Neural cell (in vitro differentiated cells): Measurements from ENCODE around the gene PRSS27. TPM values are rescaled to one million over a fixed set of nuclear protein-coding genes. Genes with fewer than 3 reads are reported as not detected.

Experiments
- H2AFZ ChIP-seq: fragments of 200-600, 300-800 bp; sonication (generic), shearing (Covaris generic); 2 replicates; pipeline ENCODE4 v1.6.0; 2014; ENCODE audit warnings: low read depth, mild to moderate bottlenecking, antibody characterized with exemption, low read length, moderate library complexity
- H3F3A ChIP-seq: fragments of 200-600 bp; shearing (Covaris generic); 2 replicates; pipeline ENCODE4 v1.6.1; 2016; ENCODE audit warnings: mild to moderate bottlenecking, moderate library complexity, mixed read lengths, antibody characterized with exemption, low read length; ENCODE audit not compliant: insufficient read depth, poor library complexity, severe bottlenecking
- H3K27ac ChIP-seq: fragments of 200-600, 300-800 bp; sonication (generic), shearing (Covaris generic); 2 replicates; pipeline ENCODE4 v1.5.1; 2014; ENCODE audit warnings: mild to moderate bottlenecking, low read length, moderate library complexity
- H3K27me3 ChIP-seq: fragments of 300-800, 200-600 bp; sonication (generic), shearing (Covaris generic); 2 replicates; pipeline ENCODE4 v1.6.0; 2014; ENCODE audit warnings: mild to moderate bottlenecking, low read depth, low read length, moderate library complexity; ENCODE audit not compliant: insufficient read depth
- H3K36me3 ChIP-seq: fragments of 300-800, 200-600 bp; sonication (generic), shearing (Covaris generic); 2 replicates; pipeline ENCODE4 v1.5.1; 2014; ENCODE audit warnings: mild to moderate bottlenecking, antibody characterized with exemption, low read length, moderate library complexity; ENCODE audit not compliant: insufficient read depth
- H3K4me2 ChIP-seq: fragments of 300-800, 200-600 bp; sonication (generic), shearing (Covaris generic); 2 replicates; pipeline ENCODE4 v1.6.0; 2014; ENCODE audit warnings: mild to moderate bottlenecking, low read length
- H3K4me3 ChIP-seq: fragments of 300-800, 200-600 bp; sonication (generic), shearing (Covaris generic); 2 replicates; pipeline ENCODE4 v1.5.1; 2014; ENCODE audit warnings: mild to moderate bottlenecking, low read length, moderate library complexity
- H3K79me2 ChIP-seq: fragments of 200-600 bp; shearing (Covaris generic); replicated peaks from 2 replicates; pipeline ENCODE4 v1.6.0; 2014; ENCODE audit warnings: mild to moderate bottlenecking, low read length, moderate library complexity; ENCODE audit not compliant: insufficient read depth
- H3K9ac ChIP-seq: fragments of 300-800, 200-600 bp; sonication (generic), shearing (Covaris generic); 2 replicates; pipeline ENCODE4 v1.6.1; 2016; ENCODE audit warnings: mild to moderate bottlenecking, low read length, mixed read lengths
- H3K9me2 ChIP-seq: fragments of 200-600 bp; shearing (Covaris generic); 2 replicates; pipeline ENCODE4 v1.6.1; 2016; ENCODE audit warnings: mild to moderate bottlenecking, low read length, mixed read lengths; ENCODE audit not compliant: insufficient read depth
- H3K9me3 ChIP-seq: fragments of 200-600, 300-800 bp; sonication (generic), shearing (Covaris generic); 2 replicates; pipeline ENCODE4 v1.6.1; 2016; ENCODE audit warnings: mild to moderate bottlenecking, mixed run types, low read length, moderate library complexity, mixed read lengths
- H4K20me1 ChIP-seq: fragments of 200-600 bp; shearing (Covaris generic); 2 replicates; pipeline ENCODE4 v1.6.1; 2016; ENCODE audit warnings: mild to moderate bottlenecking, mixed run types; ENCODE audit not compliant: insufficient read depth
- EP300 ChIP-seq: fragments of 450-650 bp; conservative IDR thresholded peaks from 2 replicates; pipeline ENCODE4 v1.6.1; 2014; ENCODE audit warnings: antibody characterized with exemption, mild to moderate bottlenecking, moderate library complexity; ENCODE audit not compliant: poor library complexity, severe bottlenecking
- EZH2 ChIP-seq: fragments of 200-600, 300-800 bp; shearing (Covaris generic), sonication (generic); IDR thresholded peaks from 2 replicates; pipeline ENCODE4 v1.6.1; 2014; ENCODE audit warnings: antibody characterized with exemption, low read length, borderline replicate concordance, mild to moderate bottlenecking; ENCODE audit not compliant: insufficient read depth, poor library complexity, severe bottlenecking
- MXI1 ChIP-seq: fragments of 450-650 bp; conservative IDR thresholded peaks from 2 replicates; pipeline ENCODE4 v1.6.1; 2014; ENCODE audit warnings: antibody characterized with exemption, mild to moderate bottlenecking; ENCODE audit not compliant: poor library complexity, severe bottlenecking
- POLR2AphosphoS5 ChIP-seq: IDR thresholded peaks from 2 replicates; pipeline ENCODE4 v1.6.1; 2012
- RAD21 ChIP-seq: fragments of 450-650 bp; conservative IDR thresholded peaks from 2 replicates; pipeline ENCODE4 v1.6.1; 2014; ENCODE audit warnings: antibody characterized with exemption, mild to moderate bottlenecking, moderate library complexity
- SMC3 ChIP-seq: fragments of 450-650 bp; conservative IDR thresholded peaks from 2 replicates; pipeline ENCODE4 v1.6.1; 2014; ENCODE audit warnings: antibody characterized with exemption, mild to moderate bottlenecking, moderate library complexity; ENCODE audit not compliant: poor library complexity
- TAF1 ChIP-seq: IDR thresholded peaks from 2 replicates; pipeline ENCODE4 v1.6.1; 2012; ENCODE audit warnings: low read depth
- polyA plus RNA-seq: library from polyadenylated mRNA; depleted of rRNA; stranded (reverse); fragments of >200 nt; gene quantifications from 2 replicates; pipeline ENCODE4 v1.2.3, GENCODE V29; 2014
- TF ChIP-seq, protein P1 (sequence below): IDR thresholded peaks from 2 replicates; pipeline ENCODE4 v1.6.1; 2012; ENCODE audit warnings: borderline replicate concordance
- TF ChIP-seq, protein P2 (sequence below): fragments of 450-650 bp; IDR thresholded peaks from 2 replicates; pipeline ENCODE4 v1.5.1; 2014; ENCODE audit warnings: antibody characterized with exemption, mild to moderate bottlenecking, moderate library complexity; ENCODE audit not compliant: poor library complexity, severe bottlenecking

PRSS27 gene
- polyA plus RNA-seq, 1 donor from 2014 or later, result 5.9 TPM

DNA sequence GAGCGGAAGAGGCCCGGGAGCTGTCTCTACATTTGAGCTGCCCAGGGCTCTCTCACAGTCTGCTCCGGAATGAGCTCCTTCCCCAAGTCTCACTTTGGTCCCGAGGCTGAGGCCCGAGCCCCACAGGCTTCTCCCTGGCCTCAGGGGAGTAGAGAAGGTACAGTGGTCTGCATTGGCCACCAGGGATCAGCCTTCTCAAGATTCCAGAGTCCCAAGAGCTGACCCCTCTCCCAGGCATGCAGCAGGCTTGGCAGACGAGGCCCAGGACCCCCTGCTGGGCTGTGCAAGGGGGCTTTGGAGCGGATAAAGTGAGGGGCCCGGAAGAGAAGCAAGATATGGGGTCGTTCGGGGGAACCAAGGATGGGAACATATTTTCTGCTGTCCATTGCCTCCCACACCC, 3.1 kb downstream of the PRSS27 start:
- Histone ChIP-seq H2AFZ (no peak overlapping the region), H4K20me1 (no peaks in the 10 kb centered on the region), H3K4me3 (no peak overlapping the region), H3K9me3 (no peaks in the 10 kb centered on the region), H3K27ac (no peak overlapping the region), H3K4me2 (no peak overlapping the region), H3K9me2 (no peaks in the 10 kb centered on the region), H3K27me3 (no peaks in the 10 kb centered on the region), H3K79me2 (no peaks in the 10 kb centered on the region), H3K36me3 (no peaks in the 10 kb centered on the region), H3K9ac (no peak overlapping the region), H3F3A (no peaks in the 10 kb centered on the region)
- TF ChIP-seq MXI1 (no peak), EP300 (no peak), EZH2 (no peak), POLR2AphosphoS5 (no peak), RAD21 (no peak), TAF1 (no peak), SMC3 (no peak)
- TF ChIP-seq, protein P1, sequence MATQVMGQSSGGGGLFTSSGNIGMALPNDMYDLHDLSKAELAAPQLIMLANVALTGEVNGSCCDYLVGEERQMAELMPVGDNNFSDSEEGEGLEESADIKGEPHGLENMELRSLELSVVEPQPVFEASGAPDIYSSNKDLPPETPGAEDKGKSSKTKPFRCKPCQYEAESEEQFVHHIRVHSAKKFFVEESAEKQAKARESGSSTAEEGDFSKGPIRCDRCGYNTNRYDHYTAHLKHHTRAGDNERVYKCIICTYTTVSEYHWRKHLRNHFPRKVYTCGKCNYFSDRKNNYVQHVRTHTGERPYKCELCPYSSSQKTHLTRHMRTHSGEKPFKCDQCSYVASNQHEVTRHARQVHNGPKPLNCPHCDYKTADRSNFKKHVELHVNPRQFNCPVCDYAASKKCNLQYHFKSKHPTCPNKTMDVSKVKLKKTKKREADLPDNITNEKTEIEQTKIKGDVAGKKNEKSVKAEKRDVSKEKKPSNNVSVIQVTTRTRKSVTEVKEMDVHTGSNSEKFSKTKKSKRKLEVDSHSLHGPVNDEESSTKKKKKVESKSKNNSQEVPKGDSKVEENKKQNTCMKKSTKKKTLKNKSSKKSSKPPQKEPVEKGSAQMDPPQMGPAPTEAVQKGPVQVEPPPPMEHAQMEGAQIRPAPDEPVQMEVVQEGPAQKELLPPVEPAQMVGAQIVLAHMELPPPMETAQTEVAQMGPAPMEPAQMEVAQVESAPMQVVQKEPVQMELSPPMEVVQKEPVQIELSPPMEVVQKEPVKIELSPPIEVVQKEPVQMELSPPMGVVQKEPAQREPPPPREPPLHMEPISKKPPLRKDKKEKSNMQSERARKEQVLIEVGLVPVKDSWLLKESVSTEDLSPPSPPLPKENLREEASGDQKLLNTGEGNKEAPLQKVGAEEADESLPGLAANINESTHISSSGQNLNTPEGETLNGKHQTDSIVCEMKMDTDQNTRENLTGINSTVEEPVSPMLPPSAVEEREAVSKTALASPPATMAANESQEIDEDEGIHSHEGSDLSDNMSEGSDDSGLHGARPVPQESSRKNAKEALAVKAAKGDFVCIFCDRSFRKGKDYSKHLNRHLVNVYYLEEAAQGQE, result no peak
- TF ChIP-seq, protein P2, sequence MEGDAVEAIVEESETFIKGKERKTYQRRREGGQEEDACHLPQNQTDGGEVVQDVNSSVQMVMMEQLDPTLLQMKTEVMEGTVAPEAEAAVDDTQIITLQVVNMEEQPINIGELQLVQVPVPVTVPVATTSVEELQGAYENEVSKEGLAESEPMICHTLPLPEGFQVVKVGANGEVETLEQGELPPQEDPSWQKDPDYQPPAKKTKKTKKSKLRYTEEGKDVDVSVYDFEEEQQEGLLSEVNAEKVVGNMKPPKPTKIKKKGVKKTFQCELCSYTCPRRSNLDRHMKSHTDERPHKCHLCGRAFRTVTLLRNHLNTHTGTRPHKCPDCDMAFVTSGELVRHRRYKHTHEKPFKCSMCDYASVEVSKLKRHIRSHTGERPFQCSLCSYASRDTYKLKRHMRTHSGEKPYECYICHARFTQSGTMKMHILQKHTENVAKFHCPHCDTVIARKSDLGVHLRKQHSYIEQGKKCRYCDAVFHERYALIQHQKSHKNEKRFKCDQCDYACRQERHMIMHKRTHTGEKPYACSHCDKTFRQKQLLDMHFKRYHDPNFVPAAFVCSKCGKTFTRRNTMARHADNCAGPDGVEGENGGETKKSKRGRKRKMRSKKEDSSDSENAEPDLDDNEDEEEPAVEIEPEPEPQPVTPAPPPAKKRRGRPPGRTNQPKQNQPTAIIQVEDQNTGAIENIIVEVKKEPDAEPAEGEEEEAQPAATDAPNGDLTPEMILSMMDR, result no peak

DNA sequence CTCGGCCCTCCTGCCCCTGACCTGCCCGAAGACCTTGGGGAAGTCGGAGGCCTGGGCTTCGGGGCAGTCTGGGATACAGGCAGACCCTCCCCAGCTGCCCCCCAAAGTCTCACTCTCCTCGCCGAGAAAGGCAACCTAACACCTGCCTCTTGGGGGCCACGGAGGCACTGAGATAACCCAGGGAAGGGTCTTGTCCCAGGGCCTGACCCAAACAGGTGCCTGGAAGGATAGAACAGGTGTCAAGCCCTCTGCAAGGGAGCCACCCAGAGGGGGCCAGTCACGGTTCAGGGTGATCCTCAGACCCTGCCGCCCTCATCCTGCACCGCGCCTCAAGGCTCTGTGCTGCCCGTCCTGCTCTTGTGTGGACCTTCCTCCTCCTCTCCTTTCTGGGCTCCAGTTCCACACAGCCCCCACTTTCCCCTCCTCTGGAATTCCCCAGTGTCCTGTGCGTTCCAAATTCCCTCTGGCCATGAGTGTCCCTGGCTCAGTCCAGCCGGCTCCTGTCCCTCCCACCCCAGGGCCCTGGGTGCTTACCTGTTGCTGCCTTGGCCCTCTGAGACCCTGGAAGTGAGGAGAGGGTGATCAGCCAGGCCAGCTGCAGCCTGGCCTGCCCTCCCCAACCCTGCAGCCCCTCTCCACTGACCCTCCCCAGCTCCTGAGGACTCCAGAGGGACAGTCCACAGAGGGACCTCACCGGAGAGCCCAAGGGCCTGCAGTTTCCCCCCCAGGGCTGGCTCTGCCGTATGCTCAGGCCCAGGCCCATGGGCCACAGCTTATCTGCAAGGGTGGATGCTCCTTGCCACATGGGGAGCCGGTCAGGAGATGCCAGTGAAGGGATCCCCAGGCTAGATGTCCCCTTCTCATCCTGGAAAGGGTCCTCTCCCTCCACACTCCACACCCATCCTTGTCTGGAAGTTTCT, 3.8 kb downstream of the PRSS27 start:
- no peak overlapping the region for H2AFZ ChIP-seq
- H3K36me3 ChIP-seq, result no peaks in the 10 kb centered on the region
- no peaks in the 10 kb centered on the region for H3K79me2 ChIP-seq
- TF ChIP-seq EZH2, result no peak
- no peak for TF ChIP-seq MXI1
- TF ChIP-seq EP300, result no peak
- TF ChIP-seq, protein P2, result no peak
- TF ChIP-seq, protein P1, result no peak
- no peak for TF ChIP-seq POLR2AphosphoS5
- TF ChIP-seq TAF1, result no peak
- no peak for TF ChIP-seq RAD21
- TF ChIP-seq SMC3, result no peak
- H3K4me3 ChIP-seq, result no peak overlapping the region
- H3K27me3 ChIP-seq, result no peaks in the 10 kb centered on the region
- no peaks in the 10 kb centered on the region for H3K9me3 ChIP-seq
- no peak overlapping the region for H3K4me2 ChIP-seq
- H3K9me2 ChIP-seq, result no peaks in the 10 kb centered on the region
- no peaks in the 10 kb centered on the region for H3F3A ChIP-seq
- H4K20me1 ChIP-seq, result no peaks in the 10 kb centered on the region
- no peak overlapping the region for H3K9ac ChIP-seq
- no peak overlapping the region for H3K27ac ChIP-seq
